HAP-1 (cell line): ENCODE data around the gene ZEB2.

ENCODE experiments used
- DNase-seq, 2 experiments: peaks; one replicate each; pipeline ENCODE4 v3.0.0-alpha.2; 2016 to 2020; ENCODE audit warnings: low spot score in 2 of 2
- H3K27me3 ChIP-seq: fragments of 250-450 bp; sonication (Bioruptor Pico); 2 replicates; pipeline ENCODE4 v1.5.1; 2020; ENCODE audit warnings: low read depth, mild to moderate bottlenecking, moderate library complexity
- H3K36me3 ChIP-seq: fragments of 250-450 bp; sonication (Bioruptor Pico); replicated peaks from 2 replicates; pipeline ENCODE4 v1.5.1; 2020; ENCODE audit warnings: mild to moderate bottlenecking
- H3K4me1 ChIP-seq: fragments of 250-450 bp; sonication (Bioruptor Pico); 2 replicates; pipeline ENCODE4 v1.5.1; 2020; ENCODE audit warnings: mild to moderate bottlenecking
- H3K4me3 ChIP-seq: fragments of 250-450 bp; sonication (Bioruptor Pico); 2 replicates; pipeline ENCODE4 v1.5.1; 2020; ENCODE audit warnings: mild to moderate bottlenecking, moderate library complexity
- H3K9me3 ChIP-seq: fragments of 250-450 bp; sonication (Bioruptor Pico); 2 replicates; pipeline ENCODE4 v1.5.1; 2020; ENCODE audit warnings: mild to moderate bottlenecking, moderate library complexity
- in situ Hi-C: fragments of 300-500 bp; cut with MboI; formaldehyde crosslinking; loops from 3 replicates; pipeline ENCODE4 v1.14.3; 2020; ENCODE audit warnings: low sequenced_read_pairs, inconsistent platforms, mixed read lengths

The ZEB2 gene

DNA sequence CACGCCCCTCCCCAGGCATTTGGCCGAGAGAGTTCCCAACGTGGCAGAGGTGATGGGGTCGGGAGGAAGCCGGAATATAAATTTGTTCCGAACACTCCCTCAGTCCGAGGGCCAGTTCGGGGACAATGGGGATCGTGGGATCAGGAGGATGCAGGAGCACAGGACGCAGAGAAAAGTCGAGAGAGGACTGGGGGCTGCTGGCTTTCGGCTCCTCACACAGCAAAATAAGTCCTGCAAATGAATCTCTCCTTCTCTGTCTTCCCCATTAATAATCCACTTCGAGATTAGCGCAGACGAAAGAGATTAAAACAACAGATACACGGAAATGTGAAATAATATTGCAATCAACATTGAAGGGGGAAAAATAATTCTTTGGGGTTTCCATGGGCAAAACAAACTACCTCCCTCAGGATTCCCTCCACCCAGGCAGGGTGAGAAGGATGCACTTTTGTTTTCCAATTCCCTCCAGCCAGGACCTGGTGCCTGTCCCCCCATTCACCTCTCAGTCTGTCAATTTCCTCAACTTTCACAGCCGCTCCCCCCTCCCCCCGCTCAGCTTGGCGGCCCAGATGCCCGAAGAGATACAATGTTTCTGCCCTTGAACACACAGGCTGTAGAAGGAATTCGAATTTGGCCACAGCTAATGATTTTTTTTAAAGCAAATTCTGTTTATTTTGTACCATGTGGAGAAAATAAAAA is 3.1 kb upstream of the ZEB2 start:
- Histone ChIP-seq H3K4me3 (peak overlapping the region; percentile 31), H3K36me3 (no peaks in the 10 kb centered on the region), H3K4me1 (peaks cover 45% of the 10 kb centered on the region), H3K27me3 (no peaks in the 10 kb centered on the region), H3K9me3 (no peaks in the 10 kb centered on the region)
- DNase-seq, result peak in 1 of 2 experiments; percentile 68
- in situ Hi-C loops, result no loop called here

- in situ Hi-C loops, result no loop called here
- H3K4me1 ChIP-seq, result peaks cover 45% of the 10 kb centered on the region
- peak overlapping the region; percentile 31 for H3K4me3 ChIP-seq
- H3K27me3 ChIP-seq, result no peaks in the 10 kb centered on the region
- H3K36me3 ChIP-seq, result no peaks in the 10 kb centered on the region
- no peak for DNase-seq
- H3K9me3 ChIP-seq, result no peaks in the 10 kb centered on the region
Measured at GRCh38 chr2:144522176-144522896, 2.4 kb upstream of the ZEB2 start.

DNA sequence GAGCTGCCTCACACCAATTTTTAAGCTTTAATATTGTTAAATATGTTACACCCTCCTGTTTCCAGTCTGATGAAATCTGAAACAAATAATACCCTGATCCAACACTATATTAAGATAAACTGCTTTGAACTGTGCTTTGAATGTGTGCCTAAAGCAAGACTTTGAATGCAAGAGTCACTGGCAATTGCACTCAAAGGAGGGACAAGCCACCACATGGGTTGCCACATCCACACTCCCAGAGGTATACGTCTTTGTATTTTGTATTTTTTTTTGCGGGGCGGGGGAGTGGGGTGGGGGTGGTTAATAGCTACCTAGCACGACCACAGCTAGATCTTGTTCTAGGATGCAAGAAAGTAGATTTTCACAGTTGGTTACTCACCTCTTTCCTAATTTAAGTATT is 1.8 kb upstream of the ZEB2 start:
- DNase-seq, result no peak
- in situ Hi-C loops, result no loop called here
- no peak overlapping the region for H3K4me3 ChIP-seq

GRCh38 chr2:144520756-144521487 is 1.0 kb upstream of the ZEB2 start:
- H3K36me3 ChIP-seq, result no peaks in the 10 kb centered on the region
- no peak for DNase-seq
- peaks cover 45% of the 10 kb centered on the region for H3K4me1 ChIP-seq
- H3K4me3 ChIP-seq, result peak overlapping the region; percentile 2
- no peaks in the 10 kb centered on the region for H3K9me3 ChIP-seq
- in situ Hi-C loops, result no loop called here
- H3K27me3 ChIP-seq, result no peaks in the 10 kb centered on the region

More for the DNA sequence above, 1.8 kb upstream of the ZEB2 start:
- Histone ChIP-seq H3K9me3 (no peaks in the 10 kb centered on the region), H3K36me3 (no peaks in the 10 kb centered on the region), H3K27me3 (no peaks in the 10 kb centered on the region), H3K4me1 (peaks cover 45% of the 10 kb centered on the region)

DNA sequence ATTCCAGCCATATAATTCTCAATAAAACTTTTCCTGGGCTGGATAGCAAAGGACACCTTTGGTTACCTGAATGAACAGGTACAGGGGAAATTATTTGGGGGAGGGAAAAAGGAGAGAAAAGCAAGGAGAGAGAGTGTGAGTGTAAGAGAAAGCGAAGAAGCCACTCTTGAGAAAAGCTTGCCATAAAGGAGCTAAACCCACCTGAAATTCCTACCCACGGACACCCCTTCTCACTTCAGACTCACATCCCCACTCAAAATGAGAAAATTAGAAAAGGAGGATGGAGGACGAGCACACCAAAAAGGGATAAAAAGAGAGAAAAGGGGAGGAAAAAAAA is 354 bp downstream of the ZEB2 start:
- in situ Hi-C loops, result loop anchor here (10.0 kb wide), 1 partner anchor 65 kb away; no protein-coding TSS in a partner anchor
- no peaks in the 10 kb centered on the region for H3K27me3 ChIP-seq
- H3K4me3 ChIP-seq, result peak overlapping the region; percentile 68
- H3K9me3 ChIP-seq, result no peaks in the 10 kb centered on the region
- H3K4me1 ChIP-seq, result peaks cover 48% of the 10 kb centered on the region
- no peak for DNase-seq
- no peaks in the 10 kb centered on the region for H3K36me3 ChIP-seq

DNA sequence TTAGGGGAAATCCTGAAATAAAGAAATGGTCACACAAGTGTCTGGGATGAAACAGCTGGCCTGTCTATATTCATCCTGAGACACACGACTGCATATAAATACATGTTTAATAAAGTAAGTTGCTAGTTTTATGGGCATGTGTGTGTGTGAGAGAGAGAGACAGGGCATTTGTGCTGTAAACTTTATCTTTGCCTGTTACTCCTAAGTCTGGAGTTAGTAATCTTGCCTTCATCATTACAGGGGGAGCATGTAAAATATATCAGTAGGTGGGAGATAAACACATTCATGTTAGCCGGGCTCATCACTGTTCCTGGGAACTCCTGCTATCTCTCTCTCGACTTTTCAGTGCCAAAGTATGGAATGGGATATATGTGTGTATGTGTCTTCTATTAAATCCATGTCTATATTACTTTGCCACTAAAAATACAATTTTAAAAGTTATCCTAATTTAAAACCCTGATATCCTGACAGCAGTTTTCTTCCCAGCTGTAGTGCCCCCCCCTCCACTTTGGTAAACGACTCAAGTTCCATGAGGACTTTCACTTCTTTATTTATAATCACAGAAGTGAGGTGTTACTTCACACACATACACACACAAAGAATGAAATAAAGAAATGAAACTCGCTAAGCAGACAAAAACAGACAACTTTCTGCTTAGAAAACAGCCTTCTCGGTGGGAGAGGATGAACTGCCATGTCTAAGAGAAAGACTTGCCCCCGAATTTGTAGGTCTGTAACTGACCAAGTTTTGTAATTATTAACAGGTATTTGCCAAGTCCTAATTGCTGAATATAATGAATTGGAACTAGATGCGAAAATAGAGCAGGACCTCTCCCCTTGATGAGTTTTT is 947 bp downstream of the ZEB2 start:
- in situ Hi-C loops, result loop anchor here (10.0 kb wide), 1 partner anchor 64 kb away; no protein-coding TSS in a partner anchor
- Histone ChIP-seq H3K4me3 (peak overlapping the region; percentile 68), H3K9me3 (no peaks in the 10 kb centered on the region), H3K27me3 (no peaks in the 10 kb centered on the region), H3K36me3 (no peaks in the 10 kb centered on the region), H3K4me1 (peaks cover 49% of the 10 kb centered on the region)
- no peak for DNase-seq

- Histone ChIP-seq H3K9me3 (no peaks in the 10 kb centered on the region), H3K4me3 (peak overlapping the region; percentile 68), H3K4me1 (peaks cover 46% of the 10 kb centered on the region), H3K36me3 (no peaks in the 10 kb centered on the region), H3K27me3 (no peaks in the 10 kb centered on the region)
- in situ Hi-C loops, result loop anchor here (10.0 kb wide), 1 partner anchor 63 kb away; no protein-coding TSS in a partner anchor
- peak in 1 of 2 experiments; percentile 79 for DNase-seq
Measured at GRCh38 chr2:144517866-144518747, 1.8 kb downstream of the ZEB2 start.

- peaks cover 46% of the 10 kb centered on the region for H3K4me1 ChIP-seq
- H3K4me3 ChIP-seq, result peak overlapping the region; percentile 68
- H3K27me3 ChIP-seq, result no peaks in the 10 kb centered on the region
- DNase-seq, result peak in 1 of 2 experiments; percentile 70
- no peaks in the 10 kb centered on the region for H3K36me3 ChIP-seq
- in situ Hi-C loops, result loop anchor here (10.0 kb wide), 1 partner anchor 62 kb away; no protein-coding TSS in a partner anchor
- H3K9me3 ChIP-seq, result no peaks in the 10 kb centered on the region
Measured at GRCh38 chr2:144516981-144517865, 2.7 kb downstream of the ZEB2 start.

- in situ Hi-C loops, result loop anchor here (10.0 kb wide), 1 partner anchor 62 kb away; no protein-coding TSS in a partner anchor
- peaks cover 48% of the 10 kb centered on the region for H3K4me1 ChIP-seq
- no peaks in the 10 kb centered on the region for H3K27me3 ChIP-seq
- peak overlapping the region; percentile 51 for H3K4me3 ChIP-seq
- no peaks in the 10 kb centered on the region for H3K9me3 ChIP-seq
- no peak for DNase-seq
- no peaks in the 10 kb centered on the region for H3K36me3 ChIP-seq
Measured at GRCh38 chr2:144516411-144516980, 3.4 kb downstream of the ZEB2 start.

DNA sequence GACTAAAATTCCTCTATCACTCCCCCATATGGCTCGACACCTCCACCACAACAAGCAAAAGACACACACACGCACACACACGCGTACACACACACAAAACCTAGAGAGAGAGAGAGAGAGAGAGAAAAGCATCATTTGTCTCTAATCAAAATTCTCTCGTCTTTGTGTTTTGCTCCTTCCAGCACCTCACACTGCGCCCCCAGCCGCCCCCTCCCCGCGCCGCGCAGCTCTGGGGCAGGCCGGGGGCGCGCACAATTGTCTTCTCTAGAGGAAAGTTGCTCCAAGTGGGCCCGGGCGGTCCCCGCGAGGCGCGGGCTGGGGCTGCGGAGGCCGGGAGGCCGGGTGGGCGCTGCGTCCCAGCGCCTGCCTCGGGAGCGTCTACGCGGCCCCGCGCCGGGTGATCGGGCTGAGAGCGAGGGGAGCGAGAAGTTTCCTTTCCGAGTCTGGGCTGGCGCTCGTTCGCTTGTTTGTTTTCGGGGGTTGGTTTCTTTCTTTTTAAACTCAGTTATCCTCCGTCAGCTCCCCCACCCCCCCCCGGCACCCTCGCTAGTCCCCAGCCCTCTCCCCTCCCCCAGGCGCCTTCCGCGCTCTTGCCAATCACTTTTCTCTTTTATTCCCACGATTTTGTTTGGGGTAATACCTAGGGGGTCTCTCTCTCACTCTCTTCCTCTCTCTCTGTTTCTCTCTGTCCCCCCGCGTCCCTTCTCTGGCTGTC is 4.1 kb downstream of the ZEB2 start:
- Histone ChIP-seq H3K27me3 (no peaks in the 10 kb centered on the region), H3K36me3 (no peaks in the 10 kb centered on the region), H3K4me3 (peak overlapping the region; percentile 51), H3K4me1 (peaks cover 48% of the 10 kb centered on the region), H3K9me3 (no peaks in the 10 kb centered on the region)
- DNase-seq, result peak in 1 of 2 experiments; percentile 63
- in situ Hi-C loops, result loop anchor here (10.0 kb wide), 1 partner anchor 61 kb away; no protein-coding TSS in a partner anchor
